ENCODE results near the gene AK5.

DNA sequence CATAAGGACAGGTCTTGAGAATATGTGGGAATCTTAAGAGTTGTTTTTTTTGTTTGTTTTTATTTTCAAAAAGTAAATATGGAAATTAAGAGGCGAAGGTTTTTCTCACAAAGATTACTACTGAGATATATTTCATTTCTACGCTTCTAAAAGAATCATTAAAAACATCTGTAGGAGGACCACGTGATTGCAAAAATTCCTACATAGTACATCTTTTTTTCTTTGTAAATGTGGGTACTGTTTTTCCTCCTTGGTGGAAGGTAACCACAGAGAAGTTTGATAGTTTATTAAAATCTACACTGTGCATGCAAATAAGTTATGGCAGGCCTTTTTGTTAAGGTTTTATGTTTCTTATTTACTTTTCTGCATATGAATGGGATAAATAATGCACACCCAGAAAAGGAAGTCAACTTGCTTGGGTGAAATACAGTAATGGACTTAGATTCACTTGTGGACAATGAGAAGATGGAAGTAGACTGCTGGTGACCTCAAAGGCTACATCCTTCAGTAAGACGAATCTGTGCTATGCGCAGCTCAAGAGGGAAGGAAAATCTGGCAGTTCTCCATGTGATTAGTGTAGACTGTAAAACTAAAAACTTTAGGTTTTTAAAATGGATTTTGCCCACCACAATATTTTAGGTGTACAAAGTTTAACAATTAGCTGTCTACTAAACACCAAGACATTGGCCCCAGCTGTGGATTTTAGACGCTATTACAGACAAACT is 2.0 kb downstream of the AK5 start:
- TF ChIP-seq, protein P1, sequence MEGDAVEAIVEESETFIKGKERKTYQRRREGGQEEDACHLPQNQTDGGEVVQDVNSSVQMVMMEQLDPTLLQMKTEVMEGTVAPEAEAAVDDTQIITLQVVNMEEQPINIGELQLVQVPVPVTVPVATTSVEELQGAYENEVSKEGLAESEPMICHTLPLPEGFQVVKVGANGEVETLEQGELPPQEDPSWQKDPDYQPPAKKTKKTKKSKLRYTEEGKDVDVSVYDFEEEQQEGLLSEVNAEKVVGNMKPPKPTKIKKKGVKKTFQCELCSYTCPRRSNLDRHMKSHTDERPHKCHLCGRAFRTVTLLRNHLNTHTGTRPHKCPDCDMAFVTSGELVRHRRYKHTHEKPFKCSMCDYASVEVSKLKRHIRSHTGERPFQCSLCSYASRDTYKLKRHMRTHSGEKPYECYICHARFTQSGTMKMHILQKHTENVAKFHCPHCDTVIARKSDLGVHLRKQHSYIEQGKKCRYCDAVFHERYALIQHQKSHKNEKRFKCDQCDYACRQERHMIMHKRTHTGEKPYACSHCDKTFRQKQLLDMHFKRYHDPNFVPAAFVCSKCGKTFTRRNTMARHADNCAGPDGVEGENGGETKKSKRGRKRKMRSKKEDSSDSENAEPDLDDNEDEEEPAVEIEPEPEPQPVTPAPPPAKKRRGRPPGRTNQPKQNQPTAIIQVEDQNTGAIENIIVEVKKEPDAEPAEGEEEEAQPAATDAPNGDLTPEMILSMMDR (IDR thresholded peaks at IDR 0.05), result no peak
- TF ChIP-seq POLR2A (IDR thresholded peaks at IDR 0.05), result no peak

All from transverse colon (tissue), 3 donors.